GM18870 (cell line): ENCODE measurements around the gene PUS3.

Experiments used
- ATAC-seq: cut with Tn5 transposase; IDR thresholded peaks from one replicate; pipeline ENCODE4 v1.9.1; 2021; ENCODE audit warnings: moderate library complexity; ENCODE audit not compliant: unreplicated experiment

PUS3 gene

GRCh38 chr11:125941619-125942611 lies 38.9 kb upstream of the PUS3 start:
- no peak for ATAC-seq

GRCh38 chr11:125941267-125941618 lies 38.2 kb upstream of the PUS3 start:
- ATAC-seq, result no peak

- no peak for ATAC-seq
Observed at GRCh38 chr11:125940145-125940544, 37.1 kb upstream of the PUS3 start.

GRCh38 chr11:125939081-125939521 lies 36.1 kb upstream of the PUS3 start:
- no peak for ATAC-seq

- no peak for ATAC-seq
Observed at GRCh38 chr11:125938418-125938817, 35.4 kb upstream of the PUS3 start.

GRCh38 chr11:125935618-125936199 lies 32.7 kb upstream of the PUS3 start:
- no peak for ATAC-seq

- no peak for ATAC-seq
Observed at GRCh38 chr11:125935056-125935455, 32.0 kb upstream of the PUS3 start.

GRCh38 chr11:125934473-125934872 lies 31.5 kb upstream of the PUS3 start:
- ATAC-seq, result no peak

- no peak for ATAC-seq
Observed at GRCh38 chr11:125933030-125933813, 30.2 kb upstream of the PUS3 start.

- ATAC-seq, result no peak
Observed at GRCh38 chr11:125932301-125932700, 29.3 kb upstream of the PUS3 start.

GRCh38 chr11:125931668-125932067 lies 28.7 kb upstream of the PUS3 start:
- no peak for ATAC-seq

GRCh38 chr11:125931116-125931515 lies 28.1 kb upstream of the PUS3 start:
- ATAC-seq, result no peak

- ATAC-seq, result no peak
Observed at GRCh38 chr11:125930076-125930450, 27.1 kb upstream of the PUS3 start.

- no peak for ATAC-seq
Observed at GRCh38 chr11:125929445-125930075, 26.6 kb upstream of the PUS3 start.

- ATAC-seq, result no peak
Observed at GRCh38 chr11:125926682-125927081, 23.7 kb upstream of the PUS3 start.

GRCh38 chr11:125925804-125926203 lies 22.8 kb upstream of the PUS3 start:
- no peak for ATAC-seq

- ATAC-seq, result no peak
Observed at GRCh38 chr11:125925247-125925740, 22.3 kb upstream of the PUS3 start.

GRCh38 chr11:125924384-125925007 lies 21.5 kb upstream of the PUS3 start:
- no peak for ATAC-seq

GRCh38 chr11:125923633-125924032 lies 20.6 kb upstream of the PUS3 start:
- no peak for ATAC-seq

- no peak for ATAC-seq
Observed at GRCh38 chr11:125923012-125923579, 20.1 kb upstream of the PUS3 start.
